ELR (cell line): ENCODE results near the gene ARL15.
"Not testable (repeated sequence)": the region's sequence is repeated elsewhere in the genome, so short reads cannot be mapped to it uniquely, and the experiment has no call there.

Experiments used
- DNase-seq: peaks from one replicate; pipeline ENCODE4 v3.0.0-alpha.2; 2015; ENCODE audit warnings: low read depth

The ARL15 gene

DNA sequence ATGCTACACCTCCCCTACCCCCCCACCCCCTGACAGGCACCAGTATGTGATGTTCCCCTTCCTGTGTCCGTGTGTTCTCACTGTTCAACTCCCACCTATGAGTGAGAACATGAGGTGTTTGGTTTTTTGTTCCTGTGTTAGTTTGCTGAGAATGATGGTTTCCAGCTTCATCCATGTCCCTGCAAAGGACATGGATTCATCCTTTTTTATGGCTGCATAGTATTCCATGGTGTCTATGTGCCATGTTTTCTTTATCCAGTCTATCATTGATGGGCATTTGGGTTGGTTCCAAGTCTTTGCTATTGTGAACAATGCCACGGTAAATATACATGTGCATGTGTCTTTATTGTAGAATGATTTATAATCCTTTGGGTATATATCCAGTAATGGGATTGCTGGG lies 328.1 kb downstream of the ARL15 start:
- not testable (repeated sequence) for DNase-seq

DNA sequence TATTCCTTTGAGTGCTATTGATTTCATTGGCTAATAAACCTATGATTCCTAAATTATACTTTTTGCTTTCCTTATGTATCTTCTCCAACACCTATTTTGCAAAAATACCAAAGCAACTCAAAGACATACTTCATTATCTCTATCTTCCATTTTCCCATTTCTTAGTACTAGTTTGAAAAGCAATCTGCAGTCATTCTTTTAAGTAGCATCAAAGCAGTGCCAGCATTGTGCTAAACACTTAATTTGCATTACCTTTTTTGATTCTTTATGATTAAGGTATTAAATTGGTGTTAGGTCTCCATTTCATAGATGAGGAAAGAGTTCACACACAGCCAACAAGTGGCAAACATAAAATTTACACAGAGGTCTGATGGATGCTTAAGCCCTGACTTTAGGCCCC lies 330.3 kb downstream of the ARL15 start:
- no peak for DNase-seq

DNA sequence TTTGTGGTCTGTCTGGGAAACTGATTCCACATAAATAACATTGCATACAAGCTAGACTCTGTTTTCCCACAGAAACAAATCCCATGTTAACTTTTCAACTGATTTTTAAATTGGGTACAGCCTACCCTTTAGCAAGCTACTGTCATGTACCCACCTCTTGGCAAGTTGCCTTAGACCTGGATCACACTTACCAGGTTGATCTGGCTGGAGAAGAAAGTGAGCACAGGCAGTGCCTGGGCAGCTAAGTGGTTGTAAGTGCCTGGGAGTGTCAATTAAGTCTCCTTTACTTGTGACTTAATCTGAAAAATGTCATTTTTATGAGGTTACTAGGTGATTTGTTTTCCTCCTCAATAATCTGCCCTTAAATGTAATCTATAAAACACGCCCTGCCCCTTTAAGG lies 336.4 kb downstream of the ARL15 start:
- no peak for DNase-seq

DNA sequence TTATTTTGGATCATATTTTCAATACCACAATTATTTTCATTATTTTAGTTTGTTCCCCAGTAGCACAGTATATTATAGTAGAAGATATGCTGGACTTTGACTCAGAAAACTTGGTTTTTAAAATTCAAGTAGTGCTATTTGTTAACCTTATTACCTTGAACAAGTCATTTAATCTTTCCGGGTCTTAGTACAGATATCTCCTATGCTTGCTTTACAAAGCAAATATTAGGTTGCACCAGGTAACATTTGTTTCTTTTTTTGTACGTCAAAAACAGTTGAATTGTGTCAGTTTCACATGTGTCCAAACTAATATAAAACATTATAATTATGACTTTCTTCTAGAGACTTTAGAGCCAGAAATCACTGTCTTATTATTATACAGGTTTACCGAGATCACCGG lies 338.1 kb downstream of the ARL15 start:
- DNase-seq: no peak

DNA sequence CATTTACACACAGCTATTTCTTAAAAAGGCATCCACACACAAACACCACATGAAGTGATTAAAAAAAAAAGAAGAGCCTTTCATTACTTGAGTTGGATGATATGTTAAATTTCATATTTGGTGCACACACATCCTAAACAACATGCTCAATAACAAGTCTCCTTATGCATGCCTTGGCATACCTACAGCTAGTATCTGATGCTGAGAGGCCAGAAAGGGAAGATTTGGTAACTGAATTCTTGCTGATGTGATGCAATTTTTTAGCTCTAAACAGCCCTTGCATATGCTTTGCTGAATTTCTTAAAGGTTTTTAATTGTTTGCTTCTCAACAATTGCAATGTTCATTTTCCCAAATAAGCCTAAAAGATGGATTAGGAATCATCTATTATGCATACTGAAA lies 338.8 kb downstream of the ARL15 start:
- no peak for DNase-seq

DNA sequence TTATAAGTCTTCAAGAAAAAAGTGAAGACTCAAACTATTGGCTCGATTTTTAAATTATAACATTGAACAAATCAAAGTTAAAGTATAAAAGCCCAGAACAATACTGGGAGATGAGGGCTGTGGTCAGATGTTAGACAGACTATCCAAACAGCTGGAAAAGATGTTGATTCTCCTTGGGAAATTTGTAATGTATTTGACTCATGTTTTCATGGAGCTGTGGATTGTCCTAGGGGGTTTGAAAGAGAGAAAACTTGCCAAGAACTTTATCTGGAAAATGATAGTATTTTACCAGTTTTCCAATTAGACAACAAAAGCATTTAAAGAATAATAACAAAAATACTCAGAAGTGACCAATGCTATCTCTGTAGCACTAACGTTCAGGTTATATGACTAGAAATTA lies 339.2 kb downstream of the ARL15 start:
- DNase-seq: no peak

DNA sequence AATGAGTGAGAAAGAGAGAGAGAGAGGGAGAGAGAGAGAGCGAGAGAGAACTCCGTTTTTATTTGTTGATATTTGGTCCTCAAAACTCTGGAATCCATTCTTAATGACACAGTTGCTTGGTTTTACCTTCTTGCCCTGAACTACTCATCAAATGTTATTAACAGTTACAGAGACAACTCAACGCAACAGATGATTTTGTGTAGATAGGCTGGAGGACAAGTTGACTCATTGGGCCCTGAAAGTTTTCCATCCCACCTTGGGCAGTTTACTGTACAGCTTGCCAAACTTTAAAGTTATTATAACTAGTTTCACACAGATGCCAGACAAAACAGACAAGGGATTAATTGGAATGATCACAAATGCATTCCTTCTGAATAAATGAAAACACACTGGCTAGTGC lies 339.9 kb downstream of the ARL15 start:
- DNase-seq: no peak

DNA sequence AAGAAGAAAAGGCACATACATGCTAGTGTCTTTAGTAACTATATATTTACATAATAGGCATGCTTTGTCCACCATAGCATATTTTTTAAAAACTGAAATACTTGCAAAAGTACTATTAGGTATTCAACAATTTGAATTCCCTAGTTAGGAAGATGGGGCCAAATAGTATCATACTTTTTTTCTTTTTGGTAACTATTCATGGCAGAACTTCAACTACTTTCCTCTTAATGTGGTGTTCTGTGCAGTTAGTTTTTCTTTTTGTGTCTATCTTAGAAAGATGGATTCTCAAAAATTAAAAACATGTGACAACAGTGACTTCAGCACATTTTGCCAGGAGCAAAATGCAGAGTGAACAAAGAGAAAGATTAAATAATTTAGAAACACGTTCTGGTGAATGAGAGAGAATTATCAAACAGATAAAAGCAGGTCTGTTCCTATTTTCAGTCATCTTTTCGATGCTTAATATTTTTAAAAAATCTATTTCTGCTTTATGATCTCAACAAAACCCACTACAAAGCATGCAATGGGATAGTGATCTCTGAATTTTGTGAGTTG lies 341.1 kb downstream of the ARL15 start:
- no peak for DNase-seq

DNA sequence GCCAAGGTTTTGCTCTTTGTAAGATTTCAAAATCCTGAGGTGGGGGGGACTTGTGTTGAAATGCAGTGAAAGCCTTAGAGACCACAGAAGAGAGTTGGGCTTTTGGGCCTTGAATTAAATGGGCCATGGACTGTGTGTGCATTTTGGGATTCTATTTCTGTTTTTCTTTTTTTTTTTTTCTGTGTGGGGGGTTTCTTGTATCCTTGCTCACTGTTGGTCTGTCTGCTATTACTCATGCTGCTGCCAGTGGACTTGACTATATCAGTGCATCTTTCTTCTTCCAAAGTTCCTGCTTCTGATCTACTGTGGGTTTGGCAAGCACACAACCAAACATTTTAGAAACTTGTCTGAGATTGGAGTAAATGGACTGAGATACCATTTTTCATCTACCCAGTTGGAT lies 344.9 kb downstream of the ARL15 start:
- no peak for DNase-seq

DNA sequence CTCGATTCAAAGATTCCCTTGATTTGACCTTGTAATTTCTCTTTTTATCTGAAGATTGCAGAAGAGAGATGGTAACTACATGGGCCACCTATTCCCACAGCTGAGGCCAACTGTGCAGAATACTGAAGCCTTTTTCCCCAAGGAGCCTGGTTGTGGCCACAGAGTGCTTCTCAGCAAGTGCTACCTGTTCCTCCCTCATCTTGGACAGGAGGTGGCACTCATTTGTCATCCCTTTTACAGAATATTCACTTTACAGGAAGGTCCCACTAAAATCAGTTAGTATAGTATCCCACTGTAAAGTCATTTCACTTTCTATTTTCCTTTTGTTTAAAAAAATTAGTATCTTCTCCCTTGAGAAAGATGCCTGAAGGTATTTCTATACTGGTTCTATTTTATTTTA lies 346.4 kb downstream of the ARL15 start:
- DNase-seq: peak; percentile 28

DNA sequence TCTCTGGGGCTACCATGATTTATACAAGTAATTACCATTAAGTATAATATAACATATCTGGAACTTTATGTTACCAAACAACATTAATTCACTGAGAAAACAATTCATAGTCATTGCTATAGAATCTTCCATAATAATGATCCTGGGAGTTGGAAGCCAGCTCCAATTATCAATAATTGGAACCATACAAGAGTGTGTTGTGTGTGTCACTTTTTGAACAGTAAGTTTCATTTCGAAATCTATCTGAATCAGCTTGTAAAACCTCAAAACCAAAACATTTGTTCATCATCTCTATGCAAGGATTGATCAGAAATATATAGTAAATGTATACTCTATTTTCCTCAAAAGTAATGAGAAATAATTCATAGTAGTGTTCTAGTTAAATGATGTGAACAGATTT lies 348.1 kb downstream of the ARL15 start:
- DNase-seq: no peak

DNA sequence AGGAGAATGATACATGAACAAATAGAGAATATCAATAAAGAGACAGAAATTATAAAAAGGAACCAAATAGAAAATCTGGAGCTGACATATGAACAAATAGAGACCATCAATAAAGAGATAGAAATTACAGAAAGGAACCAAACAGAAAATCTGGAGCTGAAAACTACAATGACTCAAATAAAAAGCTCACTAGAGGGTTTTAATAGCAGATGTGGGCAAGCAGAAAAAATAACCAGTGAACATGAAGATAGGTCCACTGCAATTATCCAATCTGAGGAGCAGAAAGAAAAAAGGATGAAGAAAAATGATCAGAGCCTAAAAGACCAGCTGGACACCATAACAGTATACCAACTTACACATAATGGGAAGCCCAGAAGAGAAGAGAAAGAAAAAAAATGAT lies 353.7 kb downstream of the ARL15 start:
- DNase-seq: no peak

DNA sequence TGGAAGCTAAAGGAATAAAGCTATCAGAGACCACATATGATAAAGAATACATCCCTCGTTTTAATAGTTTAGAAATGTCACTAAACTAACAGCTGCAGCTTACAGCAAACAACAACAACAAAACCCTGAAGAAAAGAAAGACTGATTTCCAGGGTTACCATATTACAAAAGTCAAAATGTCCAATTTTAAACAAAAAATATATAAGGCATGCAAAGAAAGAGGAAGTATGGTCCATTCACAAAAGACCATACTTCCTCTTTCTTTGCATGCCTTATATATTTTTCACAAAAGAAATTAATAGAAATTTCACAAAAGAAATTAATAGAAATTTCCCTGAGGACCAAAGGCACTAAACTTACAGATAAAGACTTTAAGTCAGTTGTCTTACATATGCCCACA lies 354.2 kb downstream of the ARL15 start:
- no peak for DNase-seq

DNA sequence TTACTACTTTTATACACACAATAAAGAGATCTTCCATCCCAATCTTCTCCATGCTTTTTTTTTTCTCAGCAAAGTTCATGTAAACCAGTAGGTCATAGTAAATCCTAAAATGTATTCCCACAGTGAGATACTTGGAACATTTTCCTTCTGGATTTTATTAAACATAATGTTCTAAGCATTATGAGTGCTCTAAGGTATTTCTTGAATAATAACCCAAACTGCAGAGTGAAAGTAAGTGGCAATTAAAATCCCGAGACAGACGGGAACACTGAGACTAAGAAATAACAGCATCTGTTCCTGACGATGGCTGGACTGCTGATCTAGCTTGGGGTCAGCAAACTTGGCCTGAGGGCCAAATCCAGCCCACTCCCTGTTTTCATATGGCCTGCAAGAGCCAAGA lies 359.8 kb downstream of the ARL15 start:
- DNase-seq: no peak

DNA sequence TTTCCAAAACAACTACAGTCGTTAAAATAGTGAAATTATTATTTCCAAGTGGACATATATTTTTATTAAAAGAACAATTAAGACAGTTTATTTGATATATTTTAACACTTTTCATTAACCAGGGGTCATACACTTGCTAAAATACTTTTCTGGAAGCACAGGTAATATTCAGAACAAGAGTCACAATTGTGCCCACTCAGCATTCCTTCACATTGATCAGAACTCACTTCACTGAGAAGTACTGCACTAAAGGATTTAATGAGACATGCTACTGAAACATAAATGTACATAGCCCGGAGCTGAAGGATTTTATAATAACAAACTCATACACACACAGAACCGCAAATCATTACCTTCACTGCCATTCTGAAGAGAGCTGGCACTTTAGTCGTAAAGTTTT lies 361.8 kb downstream of the ARL15 start:
- no peak for DNase-seq

DNA sequence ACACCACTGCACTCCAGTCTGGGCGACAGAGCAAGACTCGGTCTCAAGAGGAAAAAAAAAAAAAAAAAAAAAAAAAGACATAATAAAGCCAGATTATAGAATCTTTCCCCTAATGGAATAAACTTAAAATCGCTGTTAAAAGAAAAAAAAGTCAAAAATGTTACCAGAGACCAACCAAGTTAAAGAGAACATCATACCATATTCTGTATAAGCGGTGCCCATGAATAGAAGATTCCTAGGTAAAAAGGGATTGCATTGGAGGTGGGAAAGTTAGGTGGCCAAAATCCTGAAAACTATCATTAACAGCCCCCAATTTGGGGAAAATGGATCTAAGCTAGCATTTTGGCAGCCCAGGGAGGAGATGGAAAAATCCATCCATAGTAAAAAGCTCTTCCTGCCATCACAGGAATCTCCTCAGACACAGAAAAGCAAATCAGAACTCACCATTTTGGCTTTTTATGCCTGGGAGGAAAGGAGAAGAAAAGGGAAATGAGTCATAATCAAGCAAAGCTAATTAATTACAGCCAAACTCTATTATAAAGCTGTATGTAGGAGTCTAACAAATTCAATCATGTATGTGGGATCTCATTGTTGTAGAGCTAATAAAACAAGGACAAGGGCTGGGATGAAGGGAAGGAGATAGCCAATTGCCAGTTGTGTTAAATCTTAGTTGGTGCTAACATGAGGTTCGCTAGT lies 363.8 kb downstream of the ARL15 start:
- DNase-seq: no peak

DNA sequence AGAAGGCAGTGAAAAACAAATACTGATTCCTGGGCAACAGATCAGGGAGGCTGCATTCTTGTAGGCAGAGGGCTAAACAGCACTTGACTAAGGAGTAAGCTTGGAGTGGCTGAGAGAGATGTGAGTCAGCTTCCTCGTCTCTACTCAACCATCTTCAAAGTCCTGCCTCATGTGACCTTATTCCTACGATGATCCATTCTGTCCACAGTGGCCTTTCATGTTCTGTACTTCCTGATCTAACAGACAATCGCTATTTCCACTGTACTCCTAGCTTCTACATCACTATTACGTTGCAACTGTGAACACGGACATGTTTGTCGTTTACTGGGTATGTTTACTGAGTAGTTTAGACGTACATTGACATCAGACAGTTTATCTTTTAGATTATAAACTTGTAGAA lies 365.4 kb downstream of the ARL15 start:
- peak; percentile 66 for DNase-seq

DNA sequence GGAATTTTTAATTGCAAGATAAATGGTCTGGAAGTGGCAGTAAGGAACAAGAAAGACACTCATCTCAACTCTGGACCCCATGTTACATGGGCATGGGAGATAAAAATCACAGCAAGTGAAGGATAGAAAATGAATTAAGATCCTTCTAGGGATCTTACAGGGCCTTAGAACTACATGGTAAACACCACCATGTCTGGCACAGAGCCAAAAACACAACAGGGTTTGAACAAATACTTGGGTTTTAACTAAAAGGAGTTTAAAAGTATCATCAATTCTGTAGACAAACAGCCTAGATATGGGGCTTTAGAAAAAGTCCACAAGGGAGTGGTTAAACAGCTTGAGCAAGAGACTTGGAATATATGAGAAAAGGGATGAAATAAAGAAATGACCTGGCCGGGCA lies 366.4 kb downstream of the ARL15 start:
- no peak for DNase-seq

DNA sequence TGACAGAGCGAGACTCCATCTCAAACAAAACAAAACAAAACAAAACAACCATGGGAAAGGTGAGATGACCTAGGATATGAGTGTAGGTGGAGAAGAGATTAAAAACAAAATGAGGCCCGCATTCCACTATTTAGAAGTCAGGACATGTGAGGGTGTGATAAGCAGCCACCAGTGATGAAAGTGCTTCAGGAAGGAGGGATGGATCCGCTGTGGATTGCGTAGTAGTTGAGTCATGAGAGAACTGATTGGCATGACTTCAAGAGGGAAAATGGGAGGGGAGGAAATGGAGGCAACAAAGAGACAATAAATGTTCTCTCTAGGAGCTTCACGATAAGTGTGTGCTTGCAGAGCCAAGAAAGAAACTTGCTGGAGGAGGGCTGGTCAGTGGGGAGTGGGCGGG lies 367.6 kb downstream of the ARL15 start:
- DNase-seq: peak; percentile 60

DNA sequence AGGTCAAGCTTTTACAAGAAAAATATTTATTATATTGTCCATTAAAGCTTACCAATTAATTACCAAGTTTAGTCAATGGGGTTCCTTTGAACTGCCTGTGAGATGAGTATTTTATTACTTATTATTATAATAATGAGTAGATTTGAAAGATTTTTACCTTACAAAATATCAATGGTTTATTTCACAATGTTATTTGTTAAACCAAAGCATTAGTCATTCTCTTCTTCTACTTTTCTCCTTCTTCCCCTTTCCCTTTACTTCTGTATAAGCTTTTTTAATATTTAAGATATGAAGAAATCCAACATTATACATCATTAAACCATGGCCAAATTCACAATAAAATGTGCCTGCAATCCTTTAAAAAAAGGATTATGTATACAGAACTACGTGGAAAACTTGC lies 369.5 kb downstream of the ARL15 start:
- peak; percentile 6 for DNase-seq

DNA sequence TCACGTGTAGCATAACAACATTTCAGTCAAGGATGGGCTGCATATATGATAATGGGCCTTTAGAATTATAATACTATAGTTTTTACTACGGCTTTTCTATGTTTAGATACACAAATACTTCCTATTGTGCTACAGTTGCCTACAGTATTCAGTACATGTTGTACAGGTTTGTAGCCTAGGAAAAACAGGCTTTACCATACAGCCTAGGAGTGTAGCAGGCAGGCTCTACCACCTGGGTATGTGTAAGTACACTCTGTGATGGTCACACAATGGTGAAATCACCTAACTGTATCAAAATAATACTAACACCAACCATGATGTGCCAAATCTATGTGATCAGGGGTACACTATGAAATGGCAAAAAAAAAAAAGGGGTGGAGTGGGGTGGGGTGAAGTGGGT lies 372.9 kb downstream of the ARL15 start:
- DNase-seq: no peak

DNA sequence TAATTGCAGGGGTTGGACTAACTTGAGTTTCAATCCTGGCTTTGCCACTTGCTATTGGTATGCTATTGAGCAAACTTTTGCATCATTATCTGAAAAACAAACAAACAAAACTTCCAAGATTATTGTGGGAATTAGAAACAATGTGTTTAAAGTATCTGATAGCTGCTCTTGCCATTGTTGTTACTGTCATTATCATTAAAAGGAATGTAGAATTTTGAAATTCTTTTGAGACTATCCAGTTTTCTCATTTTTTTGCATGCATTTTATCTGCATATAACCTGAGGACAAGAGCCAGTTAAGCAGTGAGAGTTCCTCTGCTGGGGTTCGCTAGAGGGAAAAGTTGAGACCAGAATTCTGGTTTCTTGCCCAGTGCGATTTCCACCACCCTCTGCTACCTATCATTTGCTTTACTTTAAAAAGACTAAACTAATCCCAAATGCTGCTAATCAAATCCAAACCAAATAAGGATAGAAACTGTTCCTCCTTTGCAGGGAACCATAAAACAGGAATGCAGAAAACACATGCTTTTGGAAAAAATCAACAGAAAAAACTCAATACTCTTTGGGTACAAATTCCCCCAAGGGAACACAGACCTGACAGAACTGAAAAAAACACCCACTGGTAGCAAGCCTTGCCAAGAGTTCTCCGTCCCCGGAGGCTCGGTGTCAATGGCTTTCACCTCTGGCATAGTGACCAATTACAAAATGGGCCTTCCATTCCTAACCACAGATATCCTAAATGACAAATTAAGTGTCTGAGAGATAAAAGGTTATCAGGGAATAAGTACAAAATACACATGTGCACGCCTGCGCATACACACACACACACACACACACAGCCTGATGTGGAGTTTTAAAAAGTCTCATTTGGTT lies 373.7 kb downstream of the ARL15 start:
- DNase-seq: no peak

DNA sequence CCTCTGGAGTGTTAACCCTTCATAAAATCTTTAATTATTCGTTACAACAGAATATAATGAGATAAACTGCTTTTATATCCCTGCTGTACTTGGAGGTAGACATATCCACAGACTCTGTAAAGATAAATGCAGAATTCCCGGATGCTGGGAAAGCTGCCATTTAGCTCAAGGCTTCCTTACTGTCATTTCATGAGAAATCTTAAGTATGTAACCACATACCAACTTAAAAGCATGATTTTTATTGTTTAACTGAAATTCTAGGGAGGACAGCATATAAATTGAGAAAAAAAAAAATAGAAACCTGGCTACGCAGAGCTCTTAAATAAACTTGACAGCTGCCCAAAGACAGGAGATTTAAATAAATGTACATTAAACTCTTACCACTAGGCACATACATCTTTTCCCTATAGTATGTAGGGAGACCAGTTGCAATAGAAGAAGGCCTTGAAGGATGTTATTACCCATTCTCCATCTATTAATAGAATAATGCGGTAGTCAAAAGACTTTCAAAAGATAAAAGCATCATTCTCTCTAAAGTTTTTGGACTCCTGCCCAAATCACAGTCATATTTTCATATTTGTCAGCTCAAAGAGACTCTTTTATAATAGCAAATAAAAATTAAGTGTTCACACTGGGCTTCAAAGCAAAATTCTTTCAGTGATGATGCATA lies 376.1 kb downstream of the ARL15 start:
- DNase-seq: peak; percentile 51
